Skin of body (tissue), 2 donors: ENCODE data around the gene TAS2R14. TPM values are rescaled to one million over a fixed set of nuclear protein-coding genes. Genes with fewer than 3 reads are reported as not detected.
A peak's percentile ranks its signal among the peaks of the same experiment; 100 is the strongest.

ENCODE experiments used
- DNase-seq: peaks from one replicate; lab custom pipeline; 2025; lab: John Stamatoyannopoulos, UW
- total RNA-seq: library from RNA; depleted of rRNA; stranded (reverse); fragments of >200 nt; gene quantifications from one replicate; pipeline ENCODE4 v1.2.3, GENCODE V29; 2014

Gene TAS2R14
- 6.8 TPM for total RNA-seq

- no peak for DNase-seq
Measured at GRCh38 chr12:10939163-10939562, at the start of gene TAS2R14. TAS2R14 (minus strand) TSS chr12:10939263; CDS start chr12:10939207, 56 bp downstream.

- DNase-seq: no peak
Measured at GRCh38 chr12:10986812-10987211, 47.7 kb upstream of the TAS2R14 start, which contains the start of gene TAS2R50. TAS2R50 (minus strand) TSS chr12:10986912; CDS start chr12:10986860, 52 bp downstream.

GRCh38 chr12:10982244-10982643 is 43.2 kb upstream of the TAS2R14 start:
- DNase-seq: no peak

- no peak for DNase-seq
Measured at GRCh38 chr12:10974965-10975364, 35.9 kb upstream of the TAS2R14 start.

GRCh38 chr12:10968765-10969456 is 29.8 kb upstream of the TAS2R14 start:
- no peak for DNase-seq

GRCh38 chr12:10967409-10967808 is 28.3 kb upstream of the TAS2R14 start:
- DNase-seq: peak; percentile 17

GRCh38 chr12:10966314-10966713 is 27.3 kb upstream of the TAS2R14 start:
- DNase-seq: no peak

- no peak for DNase-seq
Measured at GRCh38 chr12:10965476-10965875, 26.4 kb upstream of the TAS2R14 start.

GRCh38 chr12:10960211-10960610 is 21.1 kb upstream of the TAS2R14 start:
- DNase-seq: no peak

- DNase-seq: no peak
Measured at GRCh38 chr12:10959804-10960203, 20.7 kb upstream of the TAS2R14 start.

- DNase-seq: no peak
Measured at GRCh38 chr12:10957741-10958140, 18.7 kb upstream of the TAS2R14 start.

- no peak for DNase-seq
Measured at GRCh38 chr12:10956085-10956484, 17.0 kb upstream of the TAS2R14 start.

GRCh38 chr12:10952645-10953044 is 13.6 kb upstream of the TAS2R14 start:
- no peak for DNase-seq

- DNase-seq: no peak
Measured at GRCh38 chr12:10943167-10943566, 4.1 kb upstream of the TAS2R14 start.

- no peak for DNase-seq
Measured at GRCh38 chr12:10941916-10942607, 3.0 kb upstream of the TAS2R14 start.

GRCh38 chr12:10941369-10941768 is 2.3 kb upstream of the TAS2R14 start:
- DNase-seq: no peak

- no peak for DNase-seq
Measured at GRCh38 chr12:10940389-10940788, 1.3 kb upstream of the TAS2R14 start.

- no peak for DNase-seq
Measured at GRCh38 chr12:10936506-10936905, 2.6 kb downstream of the TAS2R14 start.

- DNase-seq: no peak
Measured at GRCh38 chr12:10928746-10929286, 10.2 kb downstream of the TAS2R14 start, which contains the start of gene PRH2. PRH2 (plus strand) TSS chr12:10929236; CDS start chr12:10929274, 38 bp downstream.

- no peak for DNase-seq
Measured at GRCh38 chr12:10926269-10926668, 12.8 kb downstream of the TAS2R14 start.

- DNase-seq: no peak
Measured at GRCh38 chr12:10919809-10920208, 19.3 kb downstream of the TAS2R14 start.

- DNase-seq: no peak
Measured at GRCh38 chr12:10910380-10910779, 28.7 kb downstream of the TAS2R14 start.

- no peak for DNase-seq
Measured at GRCh38 chr12:10909462-10909861, 29.6 kb downstream of the TAS2R14 start, which contains the start of gene TAS2R13. TAS2R13 (minus strand) TSS chr12:10909562; CDS start chr12:10909298, 264 bp downstream.
